ENCODE data around the gene ARMC9. TPM values are rescaled to one million over a fixed set of nuclear protein-coding genes. Genes with fewer than 3 reads are reported as not detected.
A peak's percentile ranks its signal among the peaks of the same experiment; 100 is the strongest.

Gene ARMC9
- total RNA-seq, 1 donor from 2014 or later: 178 TPM

- Mint-ChIP-seq H3K27me3 (ENCODE audit: unreplicated experiment) (no peaks in the 10 kb centered on the region), H3K9me3 (ENCODE audit: unreplicated experiment) (no peaks in the 10 kb centered on the region), H3K4me3 (ENCODE audit: unreplicated experiment) (no peak overlapping the region), H3K27ac (ENCODE audit: unreplicated experiment) (no peak overlapping the region), H3K36me3 (ENCODE audit: unreplicated experiment) (no peaks in the 10 kb centered on the region), H3K4me1 (ENCODE audit: unreplicated experiment) (peaks cover 42% of the 10 kb centered on the region)
- DNase-seq (ENCODE audit: extremely low spot score, unreplicated experiment): peak; percentile 67
- TF ChIP-seq, protein P1, sequence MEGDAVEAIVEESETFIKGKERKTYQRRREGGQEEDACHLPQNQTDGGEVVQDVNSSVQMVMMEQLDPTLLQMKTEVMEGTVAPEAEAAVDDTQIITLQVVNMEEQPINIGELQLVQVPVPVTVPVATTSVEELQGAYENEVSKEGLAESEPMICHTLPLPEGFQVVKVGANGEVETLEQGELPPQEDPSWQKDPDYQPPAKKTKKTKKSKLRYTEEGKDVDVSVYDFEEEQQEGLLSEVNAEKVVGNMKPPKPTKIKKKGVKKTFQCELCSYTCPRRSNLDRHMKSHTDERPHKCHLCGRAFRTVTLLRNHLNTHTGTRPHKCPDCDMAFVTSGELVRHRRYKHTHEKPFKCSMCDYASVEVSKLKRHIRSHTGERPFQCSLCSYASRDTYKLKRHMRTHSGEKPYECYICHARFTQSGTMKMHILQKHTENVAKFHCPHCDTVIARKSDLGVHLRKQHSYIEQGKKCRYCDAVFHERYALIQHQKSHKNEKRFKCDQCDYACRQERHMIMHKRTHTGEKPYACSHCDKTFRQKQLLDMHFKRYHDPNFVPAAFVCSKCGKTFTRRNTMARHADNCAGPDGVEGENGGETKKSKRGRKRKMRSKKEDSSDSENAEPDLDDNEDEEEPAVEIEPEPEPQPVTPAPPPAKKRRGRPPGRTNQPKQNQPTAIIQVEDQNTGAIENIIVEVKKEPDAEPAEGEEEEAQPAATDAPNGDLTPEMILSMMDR (IDR thresholded peaks at IDR 0.05): no peak
Observed at GRCh38 chr2:231183851-231184250, 14.6 kb upstream of the ARMC9 start.

- DNase-seq (ENCODE audit: extremely low spot score, unreplicated experiment): peak; percentile 65
- Mint-ChIP-seq H3K9me3 (ENCODE audit: unreplicated experiment) (no peaks in the 10 kb centered on the region), H3K36me3 (ENCODE audit: unreplicated experiment) (no peaks in the 10 kb centered on the region), H3K4me1 (ENCODE audit: unreplicated experiment) (peaks cover 41% of the 10 kb centered on the region), H3K4me3 (ENCODE audit: unreplicated experiment) (no peak overlapping the region), H3K27me3 (ENCODE audit: unreplicated experiment) (no peaks in the 10 kb centered on the region), H3K27ac (ENCODE audit: unreplicated experiment) (no peak overlapping the region)
- TF ChIP-seq, protein P1 (IDR thresholded peaks at IDR 0.05): no peak
Observed at GRCh38 chr2:231184319-231184718, 14.1 kb upstream of the ARMC9 start.

GRCh38 chr2:231185050-231185725 lies 13.2 kb upstream of the ARMC9 start:
- Mint-ChIP-seq H3K27ac (ENCODE audit: unreplicated experiment) (peak overlapping the region; percentile 23), H3K4me1 (ENCODE audit: unreplicated experiment) (peaks cover 43% of the 10 kb centered on the region)

GRCh38 chr2:231185886-231186285 lies 12.5 kb upstream of the ARMC9 start:
- no peaks in the 10 kb centered on the region for H3K36me3 Mint-ChIP-seq (ENCODE audit: unreplicated experiment)
- peak; percentile 62 for DNase-seq (ENCODE audit: extremely low spot score, unreplicated experiment)
- H3K27me3 Mint-ChIP-seq (ENCODE audit: unreplicated experiment): no peaks in the 10 kb centered on the region
- H3K9me3 Mint-ChIP-seq (ENCODE audit: unreplicated experiment): no peaks in the 10 kb centered on the region
- no peak overlapping the region for H3K4me3 Mint-ChIP-seq (ENCODE audit: unreplicated experiment)
- TF ChIP-seq, protein P1 (IDR thresholded peaks at IDR 0.05): no peak
- peaks cover 46% of the 10 kb centered on the region for H3K4me1 Mint-ChIP-seq (ENCODE audit: unreplicated experiment)
- H3K27ac Mint-ChIP-seq (ENCODE audit: unreplicated experiment): no peak overlapping the region

More at GRCh38 chr2:231185050-231185725, 13.2 kb upstream of the ARMC9 start:
- no peaks in the 10 kb centered on the region for H3K9me3 Mint-ChIP-seq (ENCODE audit: unreplicated experiment)
- H3K4me3 Mint-ChIP-seq (ENCODE audit: unreplicated experiment): no peak overlapping the region
- peak; percentile 74 for DNase-seq (ENCODE audit: extremely low spot score, unreplicated experiment)
- no peaks in the 10 kb centered on the region for H3K36me3 Mint-ChIP-seq (ENCODE audit: unreplicated experiment)
- H3K27me3 Mint-ChIP-seq (ENCODE audit: unreplicated experiment): no peaks in the 10 kb centered on the region
- TF ChIP-seq, protein P1 (IDR thresholded peaks at IDR 0.05): no peak

DNA sequence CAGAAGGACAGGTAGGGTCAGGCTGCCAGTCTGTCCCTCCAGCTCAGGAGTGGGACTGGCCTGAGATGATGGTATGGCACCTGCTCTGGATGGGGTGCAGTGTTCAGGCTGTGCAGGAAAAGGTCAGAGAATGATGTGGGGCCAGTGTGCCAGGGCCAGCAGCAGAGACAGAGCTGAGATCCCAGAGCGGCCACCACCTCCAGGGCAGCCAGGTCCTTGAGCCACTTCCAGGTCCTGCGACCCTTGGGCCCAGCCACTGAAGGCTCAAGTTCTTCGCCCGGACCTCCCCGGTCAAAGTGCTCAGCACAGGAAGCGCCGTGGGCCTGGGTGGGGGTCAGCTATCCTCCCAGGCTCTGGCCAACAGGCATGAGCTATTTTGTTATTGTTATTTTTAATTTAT lies 12.1 kb upstream of the ARMC9 start:
- TF ChIP-seq, protein P1 (IDR thresholded peaks at IDR 0.05): no peak
- H3K4me3 Mint-ChIP-seq (ENCODE audit: unreplicated experiment): no peak overlapping the region
- no peak overlapping the region for H3K27ac Mint-ChIP-seq (ENCODE audit: unreplicated experiment)
- no peaks in the 10 kb centered on the region for H3K36me3 Mint-ChIP-seq (ENCODE audit: unreplicated experiment)
- peaks cover 46% of the 10 kb centered on the region for H3K4me1 Mint-ChIP-seq (ENCODE audit: unreplicated experiment)
- DNase-seq (ENCODE audit: extremely low spot score, unreplicated experiment): peak; percentile 73
- H3K27me3 Mint-ChIP-seq (ENCODE audit: unreplicated experiment): no peaks in the 10 kb centered on the region
- no peaks in the 10 kb centered on the region for H3K9me3 Mint-ChIP-seq (ENCODE audit: unreplicated experiment)

All from osteocyte (in vitro differentiated cells).